Cortex of kidney (tissue), 1 donor: ENCODE measurements around the gene STK4.

Experiments used
- DNase-seq: peaks from one replicate; lab custom pipeline; 2025; lab: John Stamatoyannopoulos, UW

The STK4 gene

DNA sequence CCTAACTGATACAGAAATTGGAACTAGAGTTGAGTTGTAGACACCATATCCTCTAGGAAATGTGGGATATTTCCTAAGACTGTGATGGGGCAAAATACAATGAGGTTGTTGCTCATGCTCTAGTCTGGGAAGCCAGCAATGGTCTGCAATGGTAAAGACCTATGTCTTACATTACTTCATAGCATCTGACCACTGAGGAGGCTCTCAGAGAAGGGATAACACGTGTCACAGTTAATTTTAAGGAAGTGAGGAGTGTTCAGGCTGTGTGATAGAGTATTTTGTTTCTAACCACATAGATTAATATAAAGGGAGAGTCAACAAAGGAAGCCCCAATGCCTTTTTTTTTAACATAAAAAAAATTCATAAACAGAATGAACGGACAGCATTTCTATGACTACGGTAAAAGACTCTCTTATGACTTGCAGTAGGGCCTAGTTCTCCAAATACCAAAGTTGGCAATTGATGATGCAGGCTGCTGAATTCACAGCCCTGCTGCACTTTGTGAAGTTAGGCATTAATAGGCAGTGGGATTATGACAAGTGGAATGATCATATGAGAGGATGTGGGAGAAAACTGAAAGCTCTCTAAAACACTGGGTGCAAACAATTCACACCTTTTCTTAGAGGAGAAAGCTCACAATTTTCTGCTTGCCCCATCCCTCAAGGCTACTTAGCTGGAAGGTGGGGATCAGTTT, 120.9 kb downstream of the STK4 start:
- no peak for DNase-seq

DNA sequence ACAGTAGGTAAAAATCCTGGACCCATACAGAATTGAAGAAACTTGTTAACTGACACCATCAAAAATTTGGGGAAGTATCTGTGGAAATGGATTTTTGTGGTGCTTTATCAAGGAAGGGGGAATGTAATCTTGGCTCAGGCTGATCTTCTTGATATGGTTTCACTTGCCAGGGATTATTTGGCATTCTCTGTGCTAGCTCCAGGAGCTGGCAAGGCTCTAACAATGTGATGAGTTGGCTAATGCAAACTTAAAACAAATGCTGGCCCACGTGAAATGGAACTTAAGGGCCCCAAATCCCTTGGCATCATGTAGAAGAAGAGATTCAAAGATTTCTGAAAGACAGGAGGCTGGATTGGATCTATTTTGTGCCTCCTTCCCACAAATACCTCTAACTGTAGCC, 121.5 kb downstream of the STK4 start:
- DNase-seq: no peak

DNA sequence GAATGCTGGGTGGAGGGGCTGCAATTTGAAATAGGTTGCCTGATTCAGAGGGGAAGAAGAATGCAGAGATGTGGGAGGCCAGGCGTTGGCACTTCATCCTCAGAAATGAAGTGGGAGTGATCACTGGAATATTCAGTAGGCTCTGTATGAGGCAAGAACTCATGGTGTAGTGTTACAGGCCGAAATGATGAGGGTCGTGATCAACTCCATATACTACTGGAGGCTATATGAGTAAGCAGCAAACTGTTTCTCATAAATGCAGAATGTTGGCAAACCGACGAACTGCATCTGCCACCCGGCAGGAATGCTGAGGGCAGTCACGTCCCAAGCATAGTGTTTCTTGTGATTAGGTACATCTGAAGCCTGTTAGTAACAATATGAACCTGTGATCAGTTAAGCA, 121.9 kb downstream of the STK4 start:
- DNase-seq: no peak

DNA sequence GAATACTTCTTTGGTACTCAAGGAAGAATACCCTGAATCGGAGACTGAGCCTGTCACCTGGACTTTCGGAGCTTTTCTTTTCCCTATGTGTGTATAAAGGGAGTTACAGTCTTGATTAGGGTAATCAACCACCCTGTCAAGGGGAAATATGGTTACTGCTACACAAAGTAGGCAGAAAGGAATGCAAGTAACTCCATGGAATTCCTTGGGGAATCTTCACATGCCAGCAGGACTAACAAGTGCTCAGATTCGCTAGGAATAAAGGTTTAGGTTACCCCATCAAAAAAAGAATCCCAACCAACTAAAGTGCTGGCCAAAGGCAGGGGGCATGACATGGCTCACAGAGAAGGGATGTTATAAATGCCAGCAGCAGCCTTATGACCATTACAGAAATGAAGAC, 124.2 kb downstream of the STK4 start:
- DNase-seq: no peak

DNA sequence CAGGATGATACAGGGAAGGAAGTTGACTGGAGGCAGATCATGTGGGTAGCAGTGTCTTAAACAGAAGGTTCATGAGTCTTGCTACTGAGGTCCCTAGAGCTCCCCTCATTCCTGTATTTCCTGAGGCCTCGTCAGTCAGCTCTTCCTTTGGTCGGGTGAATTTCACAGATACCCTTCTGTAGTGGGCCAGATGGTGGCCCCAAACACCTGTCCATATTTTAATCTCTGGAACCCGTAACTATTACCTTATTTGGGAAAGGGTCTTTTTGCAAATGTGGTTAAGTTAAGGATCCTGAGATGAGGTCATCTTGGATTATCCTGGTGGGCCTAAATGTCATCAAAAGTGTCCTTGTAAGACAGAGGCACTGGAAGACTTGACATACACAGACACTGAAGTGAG, 125.1 kb downstream of the STK4 start:
- DNase-seq: no peak

DNA sequence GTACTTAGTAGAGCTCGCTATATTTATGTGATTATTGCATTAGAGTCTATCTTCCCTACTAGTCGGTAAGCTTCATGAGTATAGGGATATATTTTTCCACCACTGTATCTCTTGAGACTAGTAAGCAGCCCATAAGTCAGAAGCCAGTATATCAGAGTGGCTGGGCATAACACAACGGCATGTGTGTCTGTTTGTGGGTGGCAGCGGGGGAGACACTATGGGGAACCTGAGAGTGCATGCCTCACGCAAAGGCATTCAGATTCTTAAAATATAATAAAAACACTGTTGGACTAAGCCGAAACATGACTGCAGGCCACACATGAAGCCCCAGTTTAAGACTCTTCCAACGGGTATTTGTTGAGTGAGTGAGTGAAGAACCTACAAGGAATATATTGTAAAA, 126.6 kb downstream of the STK4 start:
- no peak for DNase-seq

DNA sequence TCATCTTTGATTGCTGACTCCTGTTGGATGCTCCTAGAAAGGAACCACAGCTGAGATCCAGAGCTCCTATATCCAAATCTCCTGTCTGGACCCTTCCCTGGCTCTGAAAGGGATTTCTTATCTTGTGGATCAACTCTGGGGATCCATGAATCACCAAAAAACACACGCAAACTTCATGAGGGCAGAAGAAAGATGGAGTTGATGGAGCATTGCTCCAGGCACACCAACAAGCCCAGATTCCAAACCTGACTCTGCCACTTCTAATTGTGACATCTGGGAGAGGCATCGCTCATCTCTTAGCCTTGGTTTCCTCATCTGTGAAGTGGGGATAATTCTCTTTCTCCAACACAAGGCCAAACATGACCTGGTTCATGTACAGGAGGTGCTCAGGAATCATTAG, 127.9 kb downstream of the STK4 start:
- DNase-seq: no peak

DNA sequence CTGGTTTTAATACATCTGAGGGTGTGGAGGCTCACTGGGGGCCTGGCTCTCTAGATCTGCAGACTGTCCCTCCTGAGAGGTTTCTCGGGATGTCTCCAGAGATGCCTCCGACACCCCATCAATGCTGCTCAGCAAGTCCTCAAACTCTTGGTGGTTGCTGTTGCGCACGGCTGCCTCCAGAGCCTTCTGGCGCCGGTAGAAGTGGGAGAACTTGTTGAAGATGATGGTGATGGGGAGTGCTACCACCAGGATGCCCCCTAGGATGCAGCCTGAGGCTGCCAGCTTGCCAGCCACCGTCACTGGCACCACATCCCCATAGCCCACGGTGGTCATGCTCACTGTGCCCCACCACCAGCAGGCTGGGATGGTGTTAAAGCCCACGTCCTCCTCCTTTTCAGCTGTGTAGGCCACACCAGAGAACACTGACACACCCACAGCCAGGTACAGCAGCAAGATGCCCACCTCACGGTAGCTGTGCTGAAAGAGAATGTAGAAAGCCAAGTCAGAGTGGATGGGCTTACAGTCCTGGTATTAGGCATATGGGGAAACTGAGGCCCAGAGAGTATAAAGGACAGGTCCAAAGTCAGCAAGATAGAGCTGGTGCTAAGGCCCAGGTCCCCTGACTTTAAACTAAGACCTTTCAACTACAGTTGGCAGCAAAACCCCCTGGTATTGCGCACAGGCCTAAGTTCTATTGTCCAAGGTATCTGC, 128.7 kb downstream of the STK4 start:
- no peak for DNase-seq

DNA sequence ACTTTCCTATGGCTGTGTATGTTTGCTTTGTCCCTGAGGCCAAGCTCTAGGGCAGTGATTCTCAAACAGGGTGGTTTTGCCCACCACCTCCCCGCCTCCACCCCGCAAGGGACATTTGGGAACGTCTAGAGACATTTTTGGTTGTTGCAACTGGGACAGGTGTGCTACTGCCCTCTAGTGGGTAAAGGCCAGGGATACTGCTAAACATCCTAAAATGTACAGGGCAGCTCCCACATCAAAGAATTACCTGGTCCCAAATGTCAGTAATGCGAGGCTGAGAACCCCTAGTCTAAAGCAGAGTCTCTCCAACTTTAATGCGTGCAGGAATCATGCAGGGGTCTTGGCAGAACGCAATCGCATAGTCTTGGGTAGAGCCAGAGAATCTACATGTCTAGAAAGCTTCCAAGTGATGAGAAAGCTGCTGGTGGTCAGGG, 129.5 kb downstream of the STK4 start:
- DNase-seq: no peak

DNA sequence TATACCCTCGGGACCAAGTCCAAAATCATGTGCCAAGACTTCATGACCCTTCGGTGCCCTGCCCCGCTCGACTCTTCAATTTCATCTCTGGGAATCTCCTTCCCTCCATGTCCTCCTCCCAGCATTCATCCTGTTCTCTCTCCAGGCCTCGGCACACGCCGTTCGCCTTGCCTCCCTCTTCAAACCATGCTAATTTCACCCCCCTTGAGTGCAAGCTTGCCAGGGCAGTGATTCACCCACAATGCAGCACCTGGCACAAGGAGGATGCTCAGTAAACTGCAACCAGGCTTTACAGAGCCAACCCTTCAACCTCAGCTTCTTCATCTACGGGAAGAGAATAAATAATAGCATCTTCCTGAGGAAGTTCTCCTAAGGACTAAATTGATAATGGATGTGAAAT, 130.5 kb downstream of the STK4 start:
- no peak for DNase-seq

DNA sequence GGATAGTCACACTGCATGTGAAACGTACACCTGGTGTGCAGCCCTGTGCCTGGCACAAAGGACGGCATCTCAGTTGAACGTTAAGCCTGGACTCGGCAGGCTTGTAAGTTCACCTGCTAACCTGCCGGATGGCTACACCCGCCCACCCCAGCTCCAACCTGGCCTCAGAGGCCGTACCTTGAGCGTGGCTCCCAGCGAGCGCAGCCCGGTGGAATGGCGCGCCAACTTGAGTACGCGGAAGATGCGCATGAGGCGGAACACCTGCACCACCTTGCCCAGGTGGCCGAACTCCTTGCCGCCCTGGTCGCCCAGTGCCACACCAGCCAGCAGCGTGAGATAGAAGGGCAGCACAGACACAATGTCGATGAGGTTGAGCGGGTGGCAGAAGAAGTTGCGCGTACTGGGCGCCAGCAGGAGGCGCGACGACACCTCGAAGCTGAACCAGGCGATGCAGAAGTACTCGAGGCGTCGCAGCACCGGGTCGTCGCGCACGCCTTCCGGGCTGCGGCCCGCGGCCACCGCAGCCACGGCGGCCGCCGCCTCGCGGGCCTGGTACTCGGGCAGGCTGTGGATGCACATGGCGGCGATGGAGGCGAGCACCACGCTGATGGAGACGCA, 131.3 kb downstream of the STK4 start:
- no peak for DNase-seq

DNA sequence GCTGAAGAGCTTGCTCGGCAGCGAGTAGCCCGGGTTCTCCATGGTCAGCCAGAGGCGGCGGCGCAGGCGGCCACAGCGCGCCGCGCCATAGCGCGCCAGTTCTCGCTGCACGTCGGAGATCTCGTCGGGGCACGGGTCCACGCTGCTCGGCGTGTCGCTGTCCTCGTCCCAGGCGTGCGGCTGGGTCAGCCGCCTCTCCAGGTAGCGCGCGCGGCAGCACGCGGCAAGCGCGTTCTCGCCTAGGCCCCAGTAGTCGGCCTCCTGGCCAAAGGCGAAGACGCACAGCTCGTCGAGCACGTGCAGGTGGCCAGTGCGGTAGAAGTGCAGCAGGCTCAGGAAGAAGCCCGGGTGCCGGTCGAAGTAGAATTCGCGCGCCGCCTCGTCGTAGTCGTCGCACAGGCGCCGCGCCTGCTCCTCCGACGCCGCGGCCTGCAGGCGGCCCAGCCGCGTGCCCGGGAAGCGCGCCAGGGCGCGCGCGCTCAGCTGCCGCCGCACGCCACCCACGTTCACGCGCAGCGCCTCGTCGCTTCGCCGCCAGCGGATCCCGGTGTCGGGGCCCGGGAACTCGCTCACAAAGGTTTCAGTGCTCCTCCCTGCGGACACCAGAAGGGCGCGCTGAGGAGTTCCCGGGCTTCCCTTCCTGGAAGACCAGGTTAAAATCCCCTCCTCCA, 131.9 kb downstream of the STK4 start:
- DNase-seq: no peak

DNA sequence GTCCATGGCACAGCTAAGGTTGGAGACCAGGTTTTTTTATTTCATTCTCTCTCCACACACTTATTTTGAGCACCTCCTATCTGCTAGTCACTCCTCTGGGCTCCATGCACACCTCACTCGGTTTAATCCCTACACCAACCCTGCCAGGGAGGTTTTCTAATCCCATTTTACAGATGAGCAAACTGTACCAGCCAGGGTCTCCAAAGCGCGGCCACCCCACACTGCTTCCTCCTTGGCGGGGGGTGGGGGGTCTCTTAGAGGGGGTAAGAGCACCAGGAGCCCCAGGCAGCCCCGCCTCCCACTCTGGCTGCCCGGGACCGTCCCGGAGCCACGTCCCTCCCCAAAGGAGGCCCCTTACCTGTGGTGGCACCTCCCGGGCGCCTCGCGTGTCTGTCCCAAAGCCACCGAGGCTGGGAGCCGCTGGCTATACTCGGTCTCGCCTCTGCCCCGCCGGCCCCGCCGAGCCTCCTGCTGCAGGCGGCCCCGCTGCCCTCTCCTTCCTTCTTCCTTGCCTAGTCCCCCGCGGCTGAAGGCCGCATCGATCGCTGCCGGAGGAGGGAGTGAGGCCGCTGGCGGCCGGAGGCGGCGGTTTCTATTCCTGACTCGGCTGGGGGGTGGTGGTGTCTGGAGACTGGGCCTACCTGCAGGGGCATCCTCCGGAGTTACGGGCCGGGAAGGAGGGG, 134.4 kb downstream of the STK4 start, which contains the start of gene KCNS1:
TSS of gene KCNS1 (minus strand) at position 565 of the 683 bp plus-strand sequence. CDS start 1,891 bp downstream, outside the sequence.
- no peak for DNase-seq

DNA sequence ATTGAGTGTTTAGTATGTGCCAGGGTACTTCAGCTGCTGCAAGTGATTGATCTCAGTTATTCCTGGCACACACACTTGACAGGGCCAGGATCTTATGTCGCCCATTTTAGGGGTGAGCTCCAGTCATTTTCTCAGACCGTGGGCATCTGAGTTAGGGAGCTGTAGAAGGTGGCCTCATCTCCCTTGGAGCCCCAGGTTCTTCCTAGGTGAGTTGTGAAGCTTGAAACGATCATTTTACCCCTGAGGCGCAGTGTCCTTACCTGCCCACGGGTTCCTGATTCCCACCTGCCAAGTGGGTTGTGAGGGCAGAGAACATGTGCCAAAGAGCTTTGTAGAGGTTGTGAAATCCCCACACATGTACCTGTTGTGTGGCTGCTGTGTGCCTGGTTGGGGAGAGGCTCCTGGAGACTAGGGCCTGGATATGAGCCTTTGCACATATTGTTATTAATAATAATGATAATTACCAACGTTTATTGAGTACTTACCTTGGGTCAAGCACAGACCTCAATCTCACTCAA, 135.1 kb downstream of the STK4 start:
- no peak for DNase-seq

DNA sequence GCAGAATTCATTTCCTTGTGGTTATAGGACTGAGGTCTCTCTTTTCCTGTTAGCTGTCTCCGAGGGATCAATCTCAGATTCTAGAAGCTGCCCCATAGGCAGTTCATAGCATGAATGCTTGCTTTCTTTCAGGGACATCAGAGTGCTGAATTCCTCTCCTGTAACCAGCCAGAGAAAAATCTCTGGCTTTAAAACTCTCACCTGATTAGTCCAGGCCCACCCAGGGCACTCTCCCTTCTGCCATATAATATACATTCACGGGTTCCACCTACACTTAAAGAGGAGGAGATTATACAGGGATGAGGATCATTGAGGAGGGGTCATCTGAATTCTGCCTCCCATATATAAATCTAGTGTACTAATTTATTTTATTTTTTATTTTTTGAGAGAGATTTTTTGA, 136.8 kb downstream of the STK4 start:
- DNase-seq: no peak

DNA sequence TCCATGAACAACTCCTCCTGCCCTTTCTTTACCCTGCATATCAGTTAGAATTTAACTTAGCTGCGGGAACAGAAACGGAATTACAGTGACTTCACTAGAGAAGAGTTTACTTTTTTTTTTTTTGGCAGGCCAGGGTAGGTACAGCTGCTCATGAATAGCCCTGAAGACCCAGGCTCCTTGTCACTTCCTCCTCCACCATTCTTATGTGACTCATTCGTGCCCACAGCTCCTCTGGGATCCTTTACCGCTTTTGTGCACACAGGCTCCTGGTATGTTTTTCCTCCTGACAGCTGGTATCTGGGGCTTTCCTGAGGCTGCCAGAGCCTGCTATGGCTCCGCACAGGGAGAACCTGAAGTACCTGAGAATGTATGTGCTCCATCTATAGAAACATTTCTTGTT, 138.5 kb downstream of the STK4 start:
- no peak for DNase-seq

DNA sequence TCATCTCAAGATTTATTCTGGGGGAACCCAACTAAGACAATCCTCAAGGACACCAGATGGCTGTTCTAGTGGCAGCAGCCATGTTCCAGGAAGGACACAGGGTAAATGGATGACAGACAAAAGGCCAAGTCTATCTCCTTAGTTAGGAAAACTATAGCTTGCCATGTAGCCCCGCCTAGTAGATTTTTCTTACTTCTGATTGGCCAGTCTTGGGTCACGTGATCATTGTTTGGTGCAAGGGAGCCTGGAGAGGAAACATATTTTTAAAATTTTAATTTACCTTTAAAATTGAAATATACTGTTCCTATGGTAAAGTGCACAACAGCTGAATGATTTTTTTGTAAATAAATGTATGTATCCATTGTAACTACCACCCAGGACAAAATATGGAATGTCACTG, 139.0 kb downstream of the STK4 start:
- DNase-seq: no peak

DNA sequence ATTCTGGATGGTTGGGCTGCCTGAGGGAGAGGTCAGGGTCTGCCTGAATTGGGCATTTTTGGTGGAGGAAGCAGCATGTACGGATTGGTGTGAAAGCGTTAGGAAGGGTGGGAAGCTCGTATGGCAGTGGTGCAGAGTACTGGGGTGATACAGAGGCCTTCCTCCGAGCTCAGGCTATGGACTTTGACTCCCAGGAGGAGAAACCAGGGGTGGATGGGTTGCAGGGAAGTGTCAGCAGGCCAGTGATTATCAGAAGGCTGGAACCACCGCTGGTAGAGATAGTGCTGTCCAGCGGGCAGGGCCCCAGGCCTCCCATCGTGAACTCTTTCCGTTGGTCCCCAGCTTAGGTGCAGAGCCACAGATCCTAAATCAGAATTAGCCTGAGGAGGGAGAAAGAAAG, 143.3 kb downstream of the STK4 start:
- DNase-seq: no peak

DNA sequence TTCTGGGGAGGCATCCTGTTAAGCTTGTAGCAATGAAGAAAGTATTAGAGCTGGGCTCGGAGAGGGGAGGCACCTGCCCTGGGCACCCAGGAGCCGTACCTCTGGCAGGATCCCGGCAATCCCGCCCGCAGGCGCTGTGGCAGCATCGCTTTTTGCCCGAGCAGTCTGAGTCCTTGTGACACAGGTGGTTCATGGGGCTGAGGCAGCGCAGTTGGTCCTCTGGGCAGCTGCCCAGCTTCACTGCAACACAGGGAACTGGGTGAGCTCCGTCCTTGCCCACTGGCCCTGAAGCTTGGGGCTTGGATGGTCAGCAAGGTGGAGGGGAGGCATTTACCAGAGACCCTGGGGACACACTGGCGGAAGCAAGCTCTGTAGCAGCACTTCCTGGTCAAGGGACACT, 144.0 kb downstream of the STK4 start:
- no peak for DNase-seq

DNA sequence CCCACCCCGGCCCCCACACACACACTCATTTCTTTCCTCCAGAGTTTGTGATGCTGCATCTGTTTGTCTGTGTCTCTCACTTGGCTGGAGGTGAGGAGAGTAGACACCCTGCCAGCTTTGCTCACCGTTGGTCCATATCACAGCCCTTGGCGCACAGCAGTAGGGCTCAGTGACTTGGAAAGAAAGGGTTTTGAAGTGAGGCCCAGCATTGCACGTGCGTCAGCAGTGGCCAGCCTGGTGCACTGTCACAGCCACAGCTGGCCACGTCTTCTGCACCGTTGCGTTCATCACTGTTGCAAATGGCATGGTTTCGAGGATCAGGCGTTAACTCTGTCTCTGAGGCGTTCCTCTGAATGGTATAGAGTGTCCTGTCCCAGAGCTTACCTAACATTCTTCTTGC, 145.0 kb downstream of the STK4 start:
- DNase-seq: no peak

DNA sequence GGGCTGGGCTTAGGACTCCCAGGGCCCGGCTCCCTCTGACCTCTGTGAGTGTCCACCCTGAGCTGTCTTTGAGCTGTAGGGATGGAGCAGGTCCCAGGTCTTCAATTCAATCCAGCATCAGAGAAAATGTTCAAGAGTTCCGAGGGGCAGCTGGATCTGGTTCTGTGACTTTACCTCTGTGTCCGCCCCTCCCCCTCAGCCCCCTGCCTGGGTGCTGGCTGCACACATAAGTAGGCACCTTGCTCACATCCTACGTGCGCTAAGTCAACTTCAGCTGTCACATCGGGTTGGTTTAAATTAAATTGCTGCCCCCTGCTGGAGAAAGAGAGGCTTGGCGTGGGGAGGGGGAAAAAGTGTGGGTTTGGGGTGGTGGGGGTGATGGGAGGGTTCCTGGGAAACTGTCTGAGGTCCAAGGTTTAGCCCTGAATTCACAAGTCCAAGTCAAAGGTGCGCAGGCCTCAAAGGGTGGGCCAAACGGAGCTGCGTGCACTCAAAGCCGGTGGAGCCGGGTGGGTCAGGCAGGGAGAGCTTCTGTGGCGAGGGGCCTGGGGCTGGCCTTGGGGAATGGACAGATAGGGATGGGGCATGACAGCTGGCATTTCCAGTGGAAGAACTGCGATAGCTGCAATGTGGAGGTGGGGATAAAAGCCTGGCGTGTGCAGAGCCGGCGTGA, 145.6 kb downstream of the STK4 start:
- no peak for DNase-seq
